ENCODE data around the gene SSC4D. TPM values are rescaled to one million over a fixed set of nuclear protein-coding genes. Genes with fewer than 3 reads are reported as not detected.

The SSC4D gene
- total and polyA plus RNA-seq, 9 of the 15 experiments (the other 6 are each of a cell fraction or from before 2014, with no cell fraction given): 0.06 to 1.1 (median 0.85) TPM; not detected in 1

DNA sequence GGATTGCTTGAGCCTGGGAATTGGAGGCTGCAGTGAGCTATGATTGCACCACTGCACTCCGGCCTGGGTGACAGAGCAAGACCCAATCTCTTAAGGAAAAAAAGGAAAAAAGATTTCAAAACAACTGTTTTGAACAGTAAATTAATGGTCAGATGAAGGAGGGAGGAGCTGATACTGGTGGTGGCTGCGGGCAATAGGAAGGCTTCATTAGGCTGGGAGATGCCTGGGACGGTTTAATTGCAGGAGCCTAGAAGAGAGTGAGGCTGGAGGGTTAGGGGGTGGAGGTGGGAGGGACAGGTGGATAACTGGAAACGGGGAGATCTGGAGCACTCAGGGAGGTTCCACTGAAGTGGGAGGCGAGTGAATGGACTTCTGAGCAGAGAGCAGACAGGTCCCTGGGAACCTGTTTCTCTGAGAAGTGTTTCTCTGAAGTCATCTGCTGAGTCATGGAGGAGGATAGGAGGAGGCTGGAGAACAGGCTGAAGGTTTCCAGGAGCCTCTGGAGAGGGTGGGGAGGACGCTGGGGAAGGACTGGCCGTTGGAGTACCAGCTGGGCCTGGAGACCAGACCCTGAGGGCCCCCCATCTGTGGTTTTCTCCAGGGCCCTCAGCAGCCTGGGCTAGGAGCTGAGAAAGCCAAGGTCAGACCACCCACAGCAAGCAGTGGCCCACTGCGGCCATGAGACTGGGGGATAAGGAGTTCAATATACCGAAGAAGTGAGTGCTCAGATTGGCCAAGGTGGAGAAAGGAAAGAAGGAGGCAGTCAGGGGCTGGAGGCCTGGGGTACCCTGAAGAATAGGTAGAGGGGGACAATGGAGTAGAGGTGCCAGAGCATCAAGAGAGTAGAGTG, 36.3 kb downstream of the SSC4D start (continued):
- TF ChIP-seq ZNF444 (CRISPR knock-in tag; IDR thresholded peaks at IDR 0.05): 0 out of 2 replicates have a peak, but pooled peaks have one; percentile 5
- TF ChIP-seq, protein P1, sequence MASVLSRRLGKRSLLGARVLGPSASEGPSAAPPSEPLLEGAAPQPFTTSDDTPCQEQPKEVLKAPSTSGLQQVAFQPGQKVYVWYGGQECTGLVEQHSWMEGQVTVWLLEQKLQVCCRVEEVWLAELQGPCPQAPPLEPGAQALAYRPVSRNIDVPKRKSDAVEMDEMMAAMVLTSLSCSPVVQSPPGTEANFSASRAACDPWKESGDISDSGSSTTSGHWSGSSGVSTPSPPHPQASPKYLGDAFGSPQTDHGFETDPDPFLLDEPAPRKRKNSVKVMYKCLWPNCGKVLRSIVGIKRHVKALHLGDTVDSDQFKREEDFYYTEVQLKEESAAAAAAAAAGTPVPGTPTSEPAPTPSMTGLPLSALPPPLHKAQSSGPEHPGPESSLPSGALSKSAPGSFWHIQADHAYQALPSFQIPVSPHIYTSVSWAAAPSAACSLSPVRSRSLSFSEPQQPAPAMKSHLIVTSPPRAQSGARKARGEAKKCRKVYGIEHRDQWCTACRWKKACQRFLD (CRISPR knock-in tag; IDR thresholded peaks at IDR 0.05): peak; percentile 87
- TF ChIP-seq WHSC1 (IDR thresholded peaks at IDR 0.05; ENCODE audit: low read length): no peak
- TF ChIP-seq E4F1 (CRISPR knock-in tag; IDR thresholded peaks at IDR 0.05; ENCODE audit: borderline replicate concordance): peak; percentile 56; the same call in 1 of the 2 replicates
- peak; percentile 45; the same call in 1 of the 2 replicates for TF ChIP-seq ZNF165 (CRISPR knock-in tag; IDR thresholded peaks at IDR 0.05; ENCODE audit: borderline replicate concordance)
- TF ChIP-seq PHF8 (IDR thresholded peaks at IDR 0.05; ENCODE audit: borderline replicate concordance, low read length): peak; percentile 50; the same call in 1 of the 2 replicates
- TF ChIP-seq MXI1 (IDR thresholded peaks at IDR 0.05; ENCODE audit: low read depth, low read length): no peak
- no peak for TF ChIP-seq HLTF (IDR thresholded peaks at IDR 0.05)
- no peak for TF ChIP-seq REST (IDR thresholded peaks at IDR 0.05; ENCODE audit: borderline replicate concordance)
- no peak for TF ChIP-seq REST (CRISPR knock-in tag; IDR thresholded peaks at IDR 0.05; ENCODE audit: low read depth)
- peak; percentile 88 for TF ChIP-seq ARID1B (IDR thresholded peaks at IDR 0.05)

Data from K562 (cell line).